Measurements from ENCODE around the gene FHL3. TPM values are rescaled to one million over a fixed set of nuclear protein-coding genes. Genes with fewer than 3 reads are reported as not detected.
A peak's percentile ranks its signal among the peaks of the same experiment; 100 is the strongest.

The FHL3 gene
- total and polyA plus RNA-seq, 9 of the 15 experiments (the other 6 are each of a cell fraction or from before 2014, with no cell fraction given), result 6.1 to 144 (median 34.1) TPM

GRCh38 chr1:38009088-38009840 lies 4.0 kb upstream of the FHL3 start (continued):
- TF ChIP-seq PATZ1 (CRISPR knock-in tag; IDR thresholded peaks at IDR 0.05; ENCODE audit: borderline replicate concordance), result 0 out of 2 replicates have a peak, but pooled peaks have one; percentile 45
- TF ChIP-seq CREBBP (IDR thresholded peaks at IDR 0.05; ENCODE audit: low read depth, low read length), result no peak
- peak; percentile 21 for TF ChIP-seq PHF20 (IDR thresholded peaks at IDR 0.05; ENCODE audit: partially characterized antibody)
- TF ChIP-seq IRF1 (CRISPR knock-in tag; IDR thresholded peaks at IDR 0.05; ENCODE audit: borderline replicate concordance), result no peak
- TF ChIP-seq BCOR (IDR thresholded peaks at IDR 0.05), result no peak; the same call in 1 of the 2 replicates
- TF ChIP-seq RBFOX2 (IDR thresholded peaks at IDR 0.05; ENCODE audit: low read depth, low read length), result 0 out of 2 replicates have a peak, but pooled peaks have one; percentile 30
- peak; percentile 89 for TF ChIP-seq MAFK (IDR thresholded peaks at IDR 0.05; ENCODE audit: low read length)
- TF ChIP-seq NUFIP1 (IDR thresholded peaks at IDR 0.05; ENCODE audit: partially characterized antibody), result no peak
- TF ChIP-seq CBX3 (IDR thresholded peaks at IDR 0.05; ENCODE audit: borderline replicate concordance in 1 of 2, low read length in 2 of 2), result peak in 1 of 2 experiments; percentile 55; a peak in 1 of 3 replicates
- no peak for TF ChIP-seq ZNF398 (CRISPR knock-in tag; IDR thresholded peaks at IDR 0.05)
- no peak for TF ChIP-seq MBD1 (CRISPR knock-in tag; IDR thresholded peaks at IDR 0.05)
- TF ChIP-seq POLR2H (tag; IDR thresholded peaks at IDR 0.05; ENCODE audit: low read depth), result no peak
- TF ChIP-seq KHSRP (IDR thresholded peaks at IDR 0.05), result no peak
- no peak for TF ChIP-seq CBX8 (IDR thresholded peaks at IDR 0.05; ENCODE audit: borderline replicate concordance, extremely low read depth, low read depth, low read length, poor library complexity, severe bottlenecking)
- no peak for TF ChIP-seq FOXP1 (CRISPR knock-in tag; IDR thresholded peaks at IDR 0.05)
- peak; percentile 93 for TF ChIP-seq ZNF316 (IDR thresholded peaks at IDR 0.05)
- TF ChIP-seq ETV1 (tag; conservative IDR thresholded peaks at IDR 0.05; ENCODE audit: low read depth), result peak; percentile 43; the same call in 1 of the 2 replicates
- no peak for TF ChIP-seq RBM15 (IDR thresholded peaks at IDR 0.05; ENCODE audit: insufficient read depth, low read length)
- peak; percentile 86 for TF ChIP-seq PKNOX1 (IDR thresholded peaks at IDR 0.05)
- TF ChIP-seq NEUROD1 (IDR thresholded peaks at IDR 0.05; ENCODE audit: borderline replicate concordance, low read depth, low read length, partially characterized antibody), result no peak
